KG1 (cell line): ENCODE results near the gene KLK1.

Experiments
- DNase-seq: peaks from one replicate; lab custom pipeline; 2025; lab: John Stamatoyannopoulos, UW

The KLK1 gene

DNA sequence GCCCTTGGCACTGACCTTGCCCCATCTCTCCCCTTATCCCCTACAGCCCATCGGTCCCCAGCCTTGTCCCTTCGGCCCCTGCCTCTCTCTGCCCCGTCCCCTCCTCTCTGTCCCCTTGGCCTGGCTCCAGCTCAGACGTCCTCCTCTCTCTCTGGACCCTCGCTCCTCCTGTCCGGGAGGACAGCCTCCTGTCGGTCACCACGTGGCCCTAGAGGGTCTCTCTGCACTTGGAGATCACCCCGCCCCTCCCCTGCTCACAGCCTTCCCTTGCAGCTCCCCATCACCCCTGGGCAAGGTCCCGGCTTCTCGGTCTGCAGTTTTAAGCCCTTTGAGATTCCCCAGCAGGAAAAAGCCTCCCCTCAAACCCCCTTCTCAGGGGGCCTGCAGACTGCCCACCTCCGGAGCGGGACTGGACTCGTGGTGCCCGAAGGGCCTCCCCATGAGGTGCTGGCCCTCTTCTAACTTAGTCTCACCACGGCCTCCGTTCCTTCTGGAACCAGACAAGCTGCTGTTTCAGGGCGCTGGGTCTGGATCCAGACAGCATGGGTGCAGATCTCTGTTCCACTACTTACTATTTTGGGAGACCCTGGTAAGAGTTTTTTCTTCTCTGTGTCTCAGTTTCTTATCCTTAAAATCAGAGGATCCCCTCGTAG is 13.1 kb upstream of the KLK1 start:
- DNase-seq: no peak

DNA sequence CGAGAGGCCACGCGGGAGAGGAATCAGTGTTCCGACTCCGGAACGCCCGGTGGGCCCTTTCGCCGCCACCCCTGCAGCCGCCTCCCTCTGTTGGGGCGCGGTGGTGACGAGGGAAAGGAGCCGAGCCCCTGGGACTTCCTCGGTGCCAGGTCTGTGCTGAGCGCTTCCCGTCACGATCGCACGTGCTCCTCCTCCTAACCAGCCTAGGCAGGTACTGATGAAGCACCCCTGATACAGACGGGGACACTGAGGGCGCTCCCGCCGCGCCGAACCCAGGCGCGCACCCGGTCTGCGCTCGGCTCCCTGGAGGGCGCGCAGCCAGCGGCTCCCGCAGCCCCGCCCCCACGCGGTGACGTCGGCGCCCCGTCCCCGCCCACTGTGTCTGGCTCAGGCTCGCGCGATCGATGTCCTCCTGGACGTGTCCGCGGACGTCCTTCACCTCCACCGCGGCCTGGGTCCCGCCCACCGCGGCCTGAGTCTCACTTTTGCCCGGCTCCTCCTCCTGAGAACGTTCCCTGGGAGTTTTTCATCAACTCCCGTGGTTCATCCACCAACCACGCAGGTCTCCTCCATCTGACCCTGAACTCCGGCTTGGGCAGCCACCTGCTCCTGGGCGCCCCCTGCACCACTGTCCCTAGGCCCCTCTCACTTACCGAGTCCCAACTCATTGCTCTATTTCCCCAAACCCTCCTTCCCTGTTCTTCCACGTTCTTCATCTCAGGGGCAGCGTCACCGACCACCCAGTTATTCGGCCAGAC is 12.4 kb upstream of the KLK1 start:
- DNase-seq: no peak

DNA sequence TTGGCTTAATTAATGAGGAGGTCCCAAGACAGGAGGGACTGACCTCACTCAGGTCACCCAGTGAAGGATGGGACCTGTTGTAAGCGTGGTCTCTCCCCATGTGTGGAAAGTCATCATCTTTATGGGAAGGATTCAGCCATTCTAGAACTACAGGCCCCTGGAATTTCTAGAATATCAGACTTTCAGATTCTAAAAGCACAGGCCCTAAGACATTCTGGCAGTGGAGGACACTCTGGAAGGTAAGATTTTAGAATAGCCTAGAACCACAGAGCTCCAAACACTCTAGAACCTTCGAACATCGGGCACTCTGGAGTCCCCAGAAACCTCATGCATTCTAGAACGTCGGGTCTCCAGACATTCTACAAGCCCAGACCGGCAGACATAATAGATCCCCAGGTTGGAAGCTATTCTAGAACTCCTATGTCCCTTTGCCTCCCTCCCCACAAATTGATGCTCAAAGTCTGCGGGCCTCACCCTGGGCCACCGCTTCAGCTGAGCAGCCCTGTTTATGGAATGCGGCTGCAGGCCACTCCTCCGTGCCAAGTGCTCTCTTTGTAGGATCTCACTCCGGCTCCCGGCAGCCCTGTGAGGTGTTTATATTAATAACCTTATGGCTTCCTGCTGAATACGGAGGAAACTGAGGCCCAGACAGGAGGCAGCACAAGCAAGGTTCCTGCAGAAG is 11.7 kb upstream of the KLK1 start:
- DNase-seq: no peak

DNA sequence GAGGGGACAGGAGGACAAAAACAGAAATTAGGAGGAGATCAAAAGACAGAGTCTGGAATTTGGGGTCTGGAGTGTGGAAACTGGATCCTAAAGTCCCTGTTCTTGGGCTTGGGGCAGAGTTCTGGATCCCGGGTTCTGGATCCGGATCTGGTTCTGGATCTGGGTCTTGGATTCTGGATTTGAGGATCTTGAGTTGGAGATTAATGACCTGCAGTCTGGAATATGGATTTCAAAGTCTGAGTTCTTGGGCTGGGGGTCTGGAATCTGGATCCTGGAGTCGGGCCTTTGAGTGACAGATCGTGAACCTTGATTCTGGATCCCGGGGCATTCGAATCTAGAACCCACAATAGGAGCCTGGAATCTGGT is 10.2 kb upstream of the KLK1 start:
- DNase-seq: no peak

DNA sequence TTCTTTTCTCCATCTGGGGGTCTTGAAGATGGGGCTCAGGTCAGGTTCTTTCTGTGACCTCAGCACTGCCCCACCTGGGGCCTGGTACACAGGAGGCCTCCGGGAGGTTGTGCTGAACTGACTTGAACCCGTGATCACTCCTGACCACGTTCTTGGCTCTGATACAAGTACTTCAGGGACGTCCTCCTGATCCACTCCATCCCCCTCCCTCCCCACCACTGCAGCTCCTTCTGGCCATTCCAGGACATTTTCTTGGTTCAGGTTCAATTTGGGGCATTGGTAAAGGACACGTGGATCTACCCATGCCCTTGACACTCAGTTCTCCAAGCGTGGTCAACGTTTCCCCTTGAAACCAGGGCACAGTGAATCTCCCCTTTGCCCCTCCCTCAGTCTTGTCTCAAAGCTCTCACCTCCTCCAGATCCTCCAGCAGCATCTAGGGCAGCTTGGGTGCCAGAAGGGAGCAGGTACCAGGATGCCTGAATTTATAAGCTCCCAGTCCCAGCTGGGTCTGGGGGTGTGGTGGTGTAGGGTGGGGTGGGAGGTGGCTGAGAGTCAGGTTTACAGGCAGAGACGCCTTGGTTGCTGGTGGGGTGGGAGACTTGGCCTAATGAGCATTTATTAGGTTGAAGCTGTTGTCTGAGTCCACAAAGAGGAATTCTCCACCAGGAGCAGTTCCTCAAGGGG is 9.7 kb upstream of the KLK1 start, which contains the start of gene KLK15:
Gene KLK15, minus strand, starts transcription at position 458 of the 685 bp plus-strand sequence. CDS start 2,082 bp downstream, outside the sequence.
- no peak for DNase-seq

DNA sequence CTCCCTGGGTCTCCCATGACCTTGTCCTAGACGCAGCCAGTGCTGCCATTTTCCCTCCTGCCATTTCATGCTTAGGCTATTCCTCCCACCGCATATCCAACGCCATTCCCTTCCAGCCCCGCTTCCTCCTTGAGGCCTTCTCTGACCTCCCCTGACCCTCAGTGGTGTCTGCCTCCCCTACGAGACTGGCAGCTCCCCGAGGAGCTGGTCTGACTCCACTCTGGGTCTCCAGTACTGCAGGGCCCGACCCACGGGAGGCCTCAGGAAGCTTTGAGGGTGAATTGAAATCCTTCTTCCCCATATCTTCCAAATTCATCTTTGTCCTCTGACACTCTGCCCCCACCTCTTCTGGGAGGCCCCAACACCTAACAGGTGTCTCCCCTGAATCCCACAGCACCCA is 9.1 kb upstream of the KLK1 start:
- DNase-seq: no peak

DNA sequence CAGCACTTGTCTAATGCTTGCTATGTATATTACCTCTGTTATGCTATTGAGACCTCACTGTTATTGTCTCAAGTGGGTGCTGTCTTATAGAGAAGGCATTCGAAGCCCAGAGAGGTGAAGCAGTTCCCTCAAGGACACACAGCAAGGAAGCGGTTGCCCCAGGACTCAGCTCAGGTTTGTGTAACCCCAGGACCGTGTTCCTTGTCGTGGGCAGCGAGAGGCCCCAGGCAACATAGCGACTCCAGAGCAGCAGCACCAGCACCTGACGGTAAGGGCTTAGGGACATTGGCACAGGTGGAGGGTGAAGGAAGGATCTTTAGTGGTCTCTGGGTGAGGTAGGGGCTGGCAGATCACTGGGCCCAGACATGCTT is 7.4 kb upstream of the KLK1 start:
- no peak for DNase-seq

DNA sequence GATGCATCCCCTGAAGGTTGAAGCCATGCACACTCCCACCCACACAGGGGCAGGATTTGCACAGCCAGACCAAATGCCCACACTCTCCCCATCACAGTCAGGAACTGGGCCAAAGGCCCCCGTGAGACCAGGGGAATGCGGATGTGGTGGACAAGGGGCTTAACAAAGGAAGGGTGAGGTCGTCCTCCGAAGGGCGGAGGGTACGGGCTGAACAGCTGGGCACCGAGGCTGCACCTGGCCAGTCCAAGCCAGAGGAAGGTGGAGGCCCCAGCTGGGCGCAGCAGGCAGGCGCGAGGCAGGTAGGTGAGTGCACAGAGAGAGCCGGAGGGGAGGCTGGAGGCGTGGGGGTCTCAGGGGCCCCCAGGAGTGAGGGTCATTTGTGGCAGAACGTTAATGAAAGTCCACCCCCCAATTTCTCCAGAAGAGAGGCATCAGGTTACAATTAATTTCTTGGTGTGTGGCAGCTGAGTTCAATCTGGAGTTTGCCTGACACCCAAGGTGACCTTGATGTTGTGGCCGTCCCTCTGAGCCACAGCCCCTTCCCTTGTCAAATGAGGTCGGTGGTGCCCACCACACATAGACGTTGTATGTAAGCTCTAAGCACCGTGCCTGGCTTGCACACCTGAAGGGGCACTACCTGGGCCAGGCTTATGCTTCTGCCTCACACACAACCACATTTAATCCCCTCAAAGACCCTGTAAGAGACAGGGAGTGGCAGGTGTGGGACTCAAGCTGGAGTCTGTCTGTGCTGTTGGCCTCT is 6.9 kb upstream of the KLK1 start:
- DNase-seq: no peak

DNA sequence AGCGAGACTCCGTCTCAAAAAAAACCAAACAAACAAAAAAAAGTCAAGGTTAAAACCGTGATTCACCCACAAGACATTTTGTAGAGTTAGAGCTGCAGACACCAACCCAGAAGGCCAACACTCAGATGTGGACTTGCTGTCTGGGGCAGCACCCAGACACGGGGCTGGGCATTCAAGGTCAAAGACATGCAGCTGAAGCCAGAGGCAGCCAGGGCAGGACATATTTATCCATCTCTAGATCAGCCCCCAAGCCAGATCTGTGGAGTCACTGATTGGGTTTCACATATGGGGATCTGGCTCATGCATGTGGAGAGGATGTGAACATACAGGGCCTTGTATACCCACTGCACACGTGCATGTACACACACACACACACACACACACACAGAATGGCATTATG is 6.2 kb upstream of the KLK1 start:
- DNase-seq: no peak

DNA sequence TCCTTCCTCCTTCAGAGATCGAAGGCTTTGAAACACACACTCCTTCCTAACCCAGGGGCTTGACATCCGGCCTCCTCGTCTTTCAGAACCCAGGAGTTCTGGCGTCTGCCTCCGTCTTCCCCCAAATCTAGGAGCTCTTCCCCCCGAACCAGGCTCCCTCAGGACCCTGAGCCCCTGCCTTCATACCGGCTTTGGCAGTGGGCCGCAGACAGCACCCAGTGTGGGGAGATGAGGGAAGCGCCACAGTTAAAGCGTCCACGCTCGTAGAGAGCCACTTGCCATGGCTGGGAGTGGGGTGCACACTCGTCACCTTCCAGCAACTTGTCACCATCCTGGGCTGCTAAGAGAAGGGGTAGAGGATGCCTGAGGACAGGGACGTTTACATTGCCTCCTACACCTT is 3.9 kb upstream of the KLK1 start:
- no peak for DNase-seq

DNA sequence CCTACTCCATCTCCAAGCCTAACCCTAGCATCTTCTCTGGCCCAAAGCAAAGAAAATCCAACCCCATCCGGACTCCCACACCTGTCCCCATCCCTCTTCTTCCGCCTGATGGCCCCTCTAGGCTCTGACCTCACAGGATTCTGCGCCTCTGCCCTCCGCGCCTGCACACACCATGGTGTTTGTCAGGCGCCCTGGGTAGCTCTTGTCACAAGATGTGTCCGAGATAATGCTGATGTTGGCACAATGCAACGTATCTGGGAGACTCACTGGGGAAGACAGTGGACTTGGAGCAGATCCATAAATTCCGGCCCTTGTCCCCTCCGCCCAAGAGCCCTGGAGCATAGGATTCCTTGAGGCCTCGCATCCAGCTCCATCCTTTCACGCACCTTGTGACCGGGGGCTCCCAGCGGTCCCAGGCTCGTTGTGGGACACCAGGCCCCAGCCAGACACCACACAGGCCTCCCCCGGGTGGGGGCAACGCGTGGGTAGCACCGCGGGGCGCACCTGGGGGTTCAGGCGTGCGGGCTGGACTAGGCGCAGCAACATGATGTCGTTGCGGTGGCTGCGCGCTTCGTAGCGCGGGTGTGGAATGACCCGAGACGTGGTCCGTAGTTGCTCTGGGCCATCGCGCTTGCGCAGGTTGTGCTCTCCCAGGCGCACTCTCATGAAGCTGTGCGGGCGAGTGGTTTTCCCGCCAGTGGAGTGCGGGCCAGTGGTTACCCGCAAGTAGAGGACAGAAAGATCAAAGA is 3.1 kb upstream of the KLK1 start:
- no peak for DNase-seq

DNA sequence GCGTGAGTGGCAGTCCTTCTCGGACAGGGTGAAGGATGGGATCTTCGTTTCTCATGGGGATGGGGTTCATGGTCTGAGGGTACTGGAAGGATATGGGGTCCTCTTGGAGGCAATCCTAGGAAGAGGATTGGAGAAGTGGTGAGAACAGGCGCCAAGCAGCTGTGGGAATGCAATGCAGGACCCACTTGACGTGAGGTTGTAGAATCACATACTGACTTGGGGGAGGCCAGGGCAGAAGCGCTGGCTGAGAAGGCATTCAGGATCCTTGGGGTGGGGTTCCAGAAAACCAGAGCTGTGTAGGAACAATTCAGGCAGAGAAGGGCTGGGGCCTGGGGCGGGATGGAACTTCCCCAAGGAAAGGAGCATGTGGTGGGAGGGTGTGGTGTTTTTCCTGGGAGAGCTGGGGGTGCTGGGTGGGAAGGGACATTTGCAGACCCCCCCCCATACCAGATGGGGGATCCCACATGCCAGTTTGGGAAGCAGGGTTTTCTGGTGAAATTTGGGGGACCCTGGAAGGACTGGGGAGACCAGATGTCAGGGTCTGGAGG is 852 bp downstream of the KLK1 start:
- no peak for DNase-seq

DNA sequence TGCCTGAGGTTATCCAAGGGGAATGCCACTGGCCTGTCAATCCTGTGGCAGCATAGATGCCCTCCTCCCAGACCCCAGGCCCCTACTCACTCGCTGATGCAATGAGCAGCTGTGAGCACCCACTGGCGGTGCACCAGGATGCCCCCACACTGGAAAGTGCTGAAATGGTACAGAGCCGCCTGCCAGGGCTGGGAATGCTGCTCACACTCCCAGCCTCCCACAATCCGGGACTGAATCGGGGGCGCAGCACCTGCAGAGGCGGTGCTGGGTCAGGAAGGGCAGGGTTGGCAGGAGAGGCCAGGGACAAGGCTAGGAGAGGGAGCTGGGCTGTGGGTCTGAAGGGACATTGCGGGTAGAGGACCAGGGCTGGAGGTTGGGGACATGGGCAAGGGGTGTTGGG is 2.0 kb downstream of the KLK1 start:
- no peak for DNase-seq

DNA sequence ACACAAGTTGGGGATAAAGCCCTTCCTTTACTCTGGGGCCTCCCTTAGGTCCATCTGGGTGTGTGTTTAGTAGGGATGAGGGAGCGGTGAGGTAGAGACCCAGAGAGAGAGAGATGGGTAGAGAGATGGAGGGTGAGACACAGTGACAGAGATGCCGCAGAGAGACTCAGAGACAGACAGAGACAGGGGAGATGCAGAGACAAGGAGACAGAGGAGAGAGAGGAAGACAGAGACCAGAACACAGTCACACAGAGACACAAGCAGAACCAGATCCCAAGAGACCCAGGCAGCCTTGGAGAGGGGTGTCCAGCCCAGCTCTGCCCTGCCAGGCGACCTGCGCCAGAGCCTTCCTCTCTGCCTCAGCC is 2.4 kb downstream of the KLK1 start:
- no peak for DNase-seq

DNA sequence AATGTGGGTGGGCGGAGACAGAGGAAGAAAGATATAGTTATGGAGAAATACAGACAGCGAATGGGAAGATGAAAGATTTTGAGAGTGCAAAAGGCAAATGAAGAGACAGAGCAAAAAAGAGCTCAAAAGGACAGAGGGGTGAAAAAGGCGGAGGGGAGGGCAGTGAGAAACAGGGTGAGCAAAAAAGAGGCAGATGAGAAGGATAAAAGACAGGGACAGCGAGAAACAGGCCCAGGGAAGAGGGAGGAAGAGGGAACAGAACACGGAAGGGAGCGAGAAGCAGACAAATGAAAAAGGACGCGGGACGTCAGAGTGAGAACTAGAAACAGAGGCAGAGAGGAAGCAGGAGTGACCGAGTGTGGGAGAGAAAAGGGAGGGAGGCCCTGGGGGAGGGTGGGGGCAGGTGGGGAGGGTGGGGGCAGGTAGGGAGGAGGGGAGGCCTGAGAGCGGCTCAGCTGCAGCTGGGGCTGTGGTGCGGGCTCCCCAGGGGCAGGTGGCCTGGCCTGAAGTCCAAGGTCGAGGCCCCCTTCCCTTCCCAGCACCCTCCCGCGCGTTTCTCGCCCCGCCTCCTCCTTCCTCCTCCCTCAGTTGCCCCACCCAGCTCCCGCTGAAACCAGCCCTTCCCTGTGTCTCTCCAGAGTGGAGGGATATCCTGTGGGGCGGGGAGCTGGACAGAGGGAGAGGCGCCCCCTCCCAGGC is 2.9 kb downstream of the KLK1 start:
- DNase-seq: no peak

DNA sequence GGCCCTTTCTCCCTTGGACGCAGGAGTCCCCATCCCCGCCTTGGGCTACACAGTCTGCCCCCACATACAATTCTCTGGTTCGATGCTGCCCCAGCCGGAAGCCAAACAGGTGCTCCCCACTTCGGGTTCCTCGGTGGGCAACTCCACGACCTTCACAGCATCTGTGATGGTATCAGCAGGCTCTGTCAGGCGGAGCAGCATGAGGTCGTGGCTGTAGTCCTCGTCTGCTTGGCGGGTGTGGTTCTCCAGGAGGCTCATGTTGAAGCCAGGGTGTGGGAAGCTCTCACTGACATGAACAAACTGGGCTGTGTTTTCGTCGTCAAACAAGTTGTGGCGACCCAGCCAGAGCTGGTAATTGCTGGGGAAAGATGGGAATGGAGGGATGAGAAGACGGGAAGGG is 3.5 kb downstream of the KLK1 start:
- DNase-seq: no peak

DNA sequence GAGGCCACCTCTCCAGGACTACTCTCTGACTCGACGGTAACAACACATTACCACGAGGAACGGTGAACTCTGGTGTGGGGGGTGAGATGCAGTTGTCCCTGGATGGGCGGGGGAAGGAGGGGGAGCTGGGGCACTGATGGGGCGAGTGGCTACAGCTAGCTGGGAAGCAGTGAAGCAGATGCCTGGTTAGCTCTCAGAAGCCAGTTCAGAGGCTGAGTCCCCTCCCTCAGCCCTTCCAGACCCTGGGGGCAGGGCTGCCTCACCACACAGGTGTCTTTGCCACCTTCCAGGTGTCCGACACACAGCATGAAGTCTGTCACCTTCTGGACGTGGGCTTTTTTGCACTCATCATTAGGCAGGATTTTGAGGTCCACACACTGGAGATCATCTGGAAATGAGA is 4.0 kb downstream of the KLK1 start:
- DNase-seq: no peak

DNA sequence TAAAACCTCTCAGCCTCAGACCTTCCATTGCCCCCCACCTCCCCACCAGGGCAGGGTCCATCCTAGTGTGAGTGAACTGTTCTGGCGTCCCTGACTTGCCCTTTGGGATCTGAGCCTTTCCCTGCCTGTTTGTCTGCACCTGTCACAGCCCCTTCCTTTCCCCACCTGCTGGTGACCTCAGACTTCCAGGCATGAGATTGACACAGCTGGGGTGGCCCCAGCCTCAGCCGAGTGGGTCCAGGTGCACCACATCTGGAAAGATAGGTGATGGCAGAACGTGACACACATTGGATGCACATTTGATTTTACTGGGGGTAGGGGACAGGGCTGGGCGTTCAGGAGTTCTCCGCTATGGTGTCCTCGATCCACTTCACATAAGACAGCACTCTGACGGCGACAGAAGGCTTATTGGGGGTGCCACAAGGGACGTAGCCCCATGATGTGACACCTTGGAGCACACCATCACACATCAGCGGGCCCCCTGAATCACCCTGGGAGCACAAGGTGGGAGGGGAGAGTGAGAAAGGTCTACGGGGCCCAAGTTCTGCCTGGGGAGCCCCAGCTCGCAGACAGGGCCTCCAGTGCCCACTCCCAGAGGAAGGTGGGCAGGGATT is 4.6 kb downstream of the KLK1 start:
- DNase-seq: no peak

DNA sequence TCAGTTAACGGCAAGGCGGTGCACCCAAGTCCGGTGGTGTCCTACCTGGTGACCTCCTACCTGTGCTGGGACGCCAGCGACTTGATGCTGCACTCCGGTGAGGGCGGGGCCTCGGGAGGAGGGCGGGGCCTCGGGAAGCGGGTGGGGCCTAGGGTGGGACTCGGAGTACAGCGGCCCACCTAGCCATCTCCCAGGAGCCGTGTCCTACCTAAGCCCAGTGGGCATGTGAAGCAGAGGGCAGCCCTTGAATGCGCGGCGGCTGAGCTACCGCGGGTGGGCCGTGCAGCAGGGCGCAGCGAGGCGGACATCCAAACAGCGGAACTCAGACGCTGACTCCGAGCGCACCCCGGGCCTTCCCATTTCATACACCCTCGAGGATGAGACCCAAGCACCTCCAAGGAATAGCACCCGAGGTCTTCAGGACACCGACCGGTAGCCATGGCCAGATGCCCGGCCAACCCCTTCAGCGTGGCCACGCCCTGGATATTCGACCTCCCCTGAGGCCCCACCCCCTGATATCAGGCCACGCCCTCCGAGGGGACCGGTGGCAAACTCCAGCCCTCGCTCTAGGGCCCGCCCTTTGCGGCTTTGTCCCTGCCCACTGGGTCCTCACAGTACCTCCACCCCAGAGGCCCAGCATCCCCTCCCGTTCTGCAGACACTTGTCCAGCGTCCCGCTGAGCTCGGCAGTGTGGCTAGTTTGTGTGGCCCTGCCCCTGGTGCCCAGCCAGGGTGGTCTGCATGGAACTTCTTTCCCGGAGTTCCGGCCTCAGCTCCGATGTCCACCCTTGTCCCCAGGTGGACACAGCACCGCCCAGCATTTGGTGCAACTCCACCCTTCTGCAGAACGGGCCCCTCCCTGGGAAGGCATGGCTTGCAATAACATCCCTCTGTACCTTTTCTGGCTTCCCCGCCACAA is 5.4 kb downstream of the KLK1 start:
- no peak for DNase-seq
